Bronchial epithelial cell (primary cell): ENCODE results near the gene LIPC. TPM values are rescaled to one million over a fixed set of nuclear protein-coding genes. Genes with fewer than 3 reads are reported as not detected.
A peak's percentile ranks its signal among the peaks of the same experiment; 100 is the strongest.

ENCODE experiments used
- DNase-seq: peaks from one replicate; pipeline ENCODE4 v3.0.0-alpha.2; 2010; ENCODE audit warnings: low read depth
- FAIRE-seq: peaks from 2 replicates; lab custom pipeline; 2011; peaks lifted over from hg19 to GRCh38; lab: Jason Lieb, UNC
- H3K27me3 ChIP-seq: 2 replicates; pipeline ENCODE4 v1.5.1; 2011; ENCODE audit warnings: low read length; ENCODE audit not compliant: control insufficient read depth, insufficient read depth
- H3K36me3 ChIP-seq: 2 replicates; pipeline ENCODE4 v1.5.1; 2011; ENCODE audit warnings: low read length; ENCODE audit not compliant: control insufficient read depth, insufficient read depth
- H3K4me3 ChIP-seq: 2 replicates; pipeline ENCODE4 v1.5.1; 2011; ENCODE audit warnings: mild to moderate bottlenecking, low read depth, low read length, control low read depth
- CTCF ChIP-seq: IDR thresholded peaks from 2 replicates; pipeline ENCODE4 v1.5.1; 2011; ENCODE audit warnings: mild to moderate bottlenecking, moderate library complexity, low read length, control low read depth, inconsistent platforms; ENCODE audit not compliant: insufficient read depth, severe bottlenecking
- total RNA-seq: library from RNA; depleted of rRNA; stranded (reverse); fragments of >200 nt; gene quantifications from 2 replicates; pipeline ENCODE4 v1.2.1, GENCODE V29; 2014

LIPC gene
- total RNA-seq, 1 donor from 2014 or later = 0.26 TPM

- no peak overlapping the region for H3K4me3 ChIP-seq
- FAIRE-seq (no peak), DNase-seq (no peak)
- no peaks in the 10 kb centered on the region for H3K27me3 ChIP-seq
- TF ChIP-seq CTCF = no peak
- no peaks in the 10 kb centered on the region for H3K36me3 ChIP-seq
Measured at GRCh38 chr15:58546066-58546591, 114.3 kb downstream of the LIPC start.

- FAIRE-seq (no peak), DNase-seq (peak; percentile 78)
- no peak overlapping the region for H3K4me3 ChIP-seq
- no peaks in the 10 kb centered on the region for H3K27me3 ChIP-seq
- H3K36me3 ChIP-seq = no peaks in the 10 kb centered on the region
- no peak for TF ChIP-seq CTCF
Measured at GRCh38 chr15:58546635-58547627, 115.1 kb downstream of the LIPC start.

- Histone ChIP-seq H3K4me3 (no peak overlapping the region), H3K36me3 (no peaks in the 10 kb centered on the region), H3K27me3 (no peaks in the 10 kb centered on the region)
- DNase-seq (no peak), FAIRE-seq (no peak)
- no peak for TF ChIP-seq CTCF
Measured at GRCh38 chr15:58547628-58548307, 116.0 kb downstream of the LIPC start.

- no peak for TF ChIP-seq CTCF
- no peak overlapping the region for H3K4me3 ChIP-seq
- no peaks in the 10 kb centered on the region for H3K27me3 ChIP-seq
- no peak for FAIRE-seq
- DNase-seq = no peak
- H3K36me3 ChIP-seq = no peaks in the 10 kb centered on the region
Measured at GRCh38 chr15:58548308-58549012, 116.7 kb downstream of the LIPC start.

- no peak for FAIRE-seq
- Histone ChIP-seq H3K36me3 (no peaks in the 10 kb centered on the region), H3K27me3 (no peaks in the 10 kb centered on the region), H3K4me3 (no peak overlapping the region)
- TF ChIP-seq CTCF = no peak
- no peak for DNase-seq
Measured at GRCh38 chr15:58549013-58549784, 117.4 kb downstream of the LIPC start.
